Skin epidermis (tissue), 12 donors: Measurements from ENCODE around the gene POPDC2.
"Not testable (repeated sequence)": the region's sequence is repeated elsewhere in the genome, so short reads cannot be mapped to it uniquely, and the experiment has no call there.

Experiments
- H3K27ac ChIP-seq, 21 experiments: fragments of 200-600 bp; sonication (generic) in 11 of 21; one replicate each; pipeline ENCODE4 v1.5.0; 2020; ENCODE audit warnings: mild to moderate bottlenecking in 3 of 21, inconsistent platforms in 2 of 21, moderate library complexity in 2 of 21
- H3K4me3 ChIP-seq, 7 experiments: fragments of 200-600 bp; sonication (generic) in 2 of 7; one replicate each; pipeline ENCODE4 v1.5.0; 2020; ENCODE audit warnings: inconsistent platforms in 2 of 7, mild to moderate bottlenecking in 2 of 7, moderate library complexity in 1 of 7

Gene POPDC2, protein sequence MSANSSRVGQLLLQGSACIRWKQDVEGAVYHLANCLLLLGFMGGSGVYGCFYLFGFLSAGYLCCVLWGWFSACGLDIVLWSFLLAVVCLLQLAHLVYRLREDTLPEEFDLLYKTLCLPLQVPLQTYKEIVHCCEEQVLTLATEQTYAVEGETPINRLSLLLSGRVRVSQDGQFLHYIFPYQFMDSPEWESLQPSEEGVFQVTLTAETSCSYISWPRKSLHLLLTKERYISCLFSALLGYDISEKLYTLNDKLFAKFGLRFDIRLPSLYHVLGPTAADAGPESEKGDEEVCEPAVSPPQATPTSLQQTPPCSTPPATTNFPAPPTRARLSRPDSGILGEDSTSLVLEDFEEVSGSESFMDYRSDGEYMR

DNA sequence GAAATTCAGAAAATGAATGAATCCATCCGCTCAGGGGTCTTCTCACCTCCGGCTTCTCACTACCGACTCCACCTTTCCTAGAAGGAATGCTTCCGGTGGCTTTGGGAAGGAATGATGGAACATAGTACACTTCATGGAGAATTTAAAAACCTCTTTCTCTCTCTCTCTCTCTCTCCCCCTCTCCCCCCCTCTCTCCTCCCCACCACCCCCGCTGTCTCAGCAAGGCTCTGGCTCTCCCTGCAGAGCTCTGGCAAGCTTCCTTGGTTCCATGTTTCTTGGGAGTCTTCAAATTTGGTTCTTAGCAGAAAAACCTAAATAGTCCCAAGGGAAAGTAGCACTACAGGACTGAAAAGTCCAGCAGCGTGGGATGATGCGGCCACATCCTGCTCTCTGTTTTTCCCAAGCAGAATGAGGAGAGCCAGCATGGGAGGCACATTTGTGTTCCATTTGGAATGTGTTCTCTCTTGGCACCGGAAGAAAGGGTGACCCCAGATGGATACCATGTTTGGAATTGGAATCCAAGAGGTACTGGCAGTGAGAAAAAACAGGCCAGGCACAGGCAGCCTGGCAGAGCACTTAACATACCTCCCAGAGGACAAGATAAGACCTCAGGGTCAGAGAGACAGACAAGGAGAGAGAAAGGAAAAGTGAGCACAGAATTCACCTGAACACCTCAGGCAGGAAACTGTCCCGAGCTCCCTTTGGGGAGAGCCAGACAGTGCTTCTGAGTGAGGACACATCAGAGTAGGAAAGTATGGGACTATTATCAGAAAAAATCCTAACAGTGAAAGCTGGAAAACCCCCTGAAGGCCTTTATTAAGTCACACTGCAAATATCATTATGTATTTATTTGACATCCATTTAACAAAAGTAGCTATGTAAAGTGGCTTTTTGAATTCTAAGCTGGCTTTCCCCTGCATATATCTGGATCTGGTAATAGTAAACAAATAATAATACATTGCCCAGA lies at the start of gene POPDC2:
POPDC2 (minus strand) TSS at position 116 of the 967 bp plus-strand sequence. CDS start 166 bp downstream, outside the sequence.
- Histone ChIP-seq H3K4me3 (no peak within 1 kb of the TSS), H3K27ac (peak within 1 kb of the TSS in 9 of 21 experiments; percentile 7 to 67 (median 34))

DNA sequence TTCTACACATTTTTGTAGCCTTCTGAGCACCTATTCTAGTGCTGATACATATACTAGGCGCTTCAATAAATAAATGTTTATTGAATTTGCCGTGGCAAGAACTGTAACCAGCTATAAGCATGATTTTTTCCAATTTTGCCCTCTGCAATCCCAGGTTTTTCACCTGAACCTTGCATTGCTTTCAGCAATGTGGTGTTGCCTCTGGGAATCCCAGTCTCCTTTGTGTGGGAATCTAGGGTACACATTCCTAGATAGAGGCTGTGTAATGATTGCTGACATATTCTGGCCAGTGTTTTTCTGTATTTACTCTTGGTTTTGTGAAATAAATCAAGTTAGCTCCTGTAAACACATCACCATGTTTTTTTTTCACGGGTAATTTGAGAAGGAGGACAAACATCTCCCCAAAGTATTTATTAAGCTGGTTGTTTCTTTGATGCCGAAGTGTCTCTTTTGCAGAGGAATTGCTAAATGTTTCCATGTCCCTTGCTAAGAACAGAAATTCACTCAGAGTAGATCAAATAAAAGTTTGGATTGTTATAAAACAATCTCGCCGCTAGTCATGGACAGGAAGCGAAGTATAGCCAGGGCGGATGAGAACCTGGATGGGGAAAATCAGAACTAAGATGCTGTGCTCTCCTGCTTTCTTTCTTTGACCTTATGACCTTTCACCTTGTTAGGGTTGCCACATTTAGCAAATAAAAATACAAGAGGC lies 43.6 kb upstream of the POPDC2 start:
- no peak overlapping the region for H3K27ac ChIP-seq
- H3K4me3 ChIP-seq = no peak overlapping the region

DNA sequence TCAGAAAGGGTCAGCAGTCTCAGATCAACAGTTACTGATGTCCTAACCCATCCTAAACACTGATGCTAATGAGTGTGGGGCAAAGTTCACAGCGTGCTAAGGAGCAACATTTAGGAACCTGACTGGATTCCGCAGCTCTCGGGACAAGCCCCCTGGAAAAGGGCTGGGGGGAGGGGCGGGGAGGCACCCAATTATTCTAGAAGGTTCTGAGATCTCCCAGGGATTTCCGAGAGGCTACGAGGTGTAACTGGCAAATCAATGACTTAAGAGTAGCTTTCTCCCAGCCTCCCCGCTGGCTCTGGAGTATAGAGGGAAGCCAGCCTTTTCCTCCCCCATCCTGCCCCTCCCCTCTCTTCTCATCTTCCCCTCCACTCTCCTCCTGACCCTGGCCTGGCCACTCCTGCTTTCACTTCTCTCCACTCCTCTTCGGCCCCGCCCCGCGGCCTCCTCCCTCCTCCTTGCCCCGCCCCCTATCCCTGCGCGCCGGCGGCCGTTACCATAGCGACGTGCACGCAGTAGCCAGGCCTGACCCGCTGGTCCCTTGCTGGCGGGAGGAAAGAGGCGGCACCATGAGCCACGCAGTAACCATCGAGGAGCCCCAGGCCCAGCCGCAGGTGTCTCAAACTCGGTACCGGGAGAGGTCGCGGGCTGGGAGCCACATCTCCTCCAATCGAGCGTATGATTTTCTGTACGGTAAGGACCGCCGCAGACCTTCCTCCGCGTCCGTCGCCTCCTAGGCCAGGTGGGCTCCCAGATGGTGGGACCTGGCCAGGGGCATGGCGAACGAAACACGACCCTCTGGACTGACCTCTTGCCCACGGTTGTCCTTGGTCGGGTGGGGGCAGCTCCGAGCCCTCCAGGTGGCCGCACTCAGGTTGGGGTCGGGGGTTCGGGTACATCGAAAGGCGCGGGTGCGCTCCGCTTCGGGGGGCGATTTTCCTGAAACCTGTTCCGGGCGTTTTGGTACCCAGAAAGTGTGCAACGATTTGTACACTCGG lies 42.4 kb upstream of the POPDC2 start, which contains the start of gene CFAP91:
CFAP91 (plus strand) TSS at position 493 of the 998 bp plus-strand sequence; CDS start at position 570, 77 bp downstream.
- peak within 1 kb of the TSS; percentile 31 to 58 (median 47) for H3K4me3 ChIP-seq
- H3K27ac ChIP-seq = peak within 1 kb of the TSS in 4 of 21 experiments; percentile 17 to 67 (median 56)

DNA sequence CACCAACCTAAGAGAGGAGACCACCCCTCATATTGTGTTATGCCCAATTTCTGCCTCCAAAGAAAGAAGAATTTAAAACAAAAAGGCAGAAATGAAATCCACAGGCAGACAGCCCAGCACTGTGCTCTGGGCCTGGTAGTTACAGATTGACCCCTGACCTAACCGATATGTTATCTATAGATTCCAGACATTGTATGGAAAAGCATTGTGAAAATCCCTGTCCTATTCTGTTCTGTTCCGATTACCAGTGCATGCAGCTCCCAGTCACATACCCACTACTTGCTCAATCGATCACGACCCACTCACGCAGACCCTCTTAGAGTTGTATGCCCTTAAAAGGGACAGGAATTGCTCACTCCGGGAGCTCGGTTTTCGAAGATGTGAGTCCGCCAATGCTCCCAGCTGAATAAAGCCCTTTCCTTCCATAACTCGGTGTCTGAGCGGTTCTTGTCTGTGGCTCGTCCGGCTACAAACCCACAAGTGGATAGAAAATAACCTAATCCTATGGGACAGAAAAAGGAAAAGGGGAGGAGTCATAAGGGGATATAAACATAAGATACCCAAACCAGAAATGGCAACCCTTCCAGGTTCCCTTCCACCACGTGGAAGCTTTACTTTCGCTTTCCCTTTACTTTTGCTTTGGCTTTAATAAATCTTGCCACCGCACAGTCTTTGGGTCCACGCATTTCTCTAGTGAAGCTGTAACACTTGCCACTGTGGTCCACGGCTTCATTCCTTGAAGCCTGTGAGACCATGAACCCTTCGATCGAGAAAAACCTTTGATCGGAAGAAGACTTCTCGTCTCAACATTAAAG lies 40.7 kb upstream of the POPDC2 start:
- no peak overlapping the region for H3K4me3 ChIP-seq
- H3K27ac ChIP-seq = peak overlapping the region in 2 of 21 experiments; percentile 45 to 75

DNA sequence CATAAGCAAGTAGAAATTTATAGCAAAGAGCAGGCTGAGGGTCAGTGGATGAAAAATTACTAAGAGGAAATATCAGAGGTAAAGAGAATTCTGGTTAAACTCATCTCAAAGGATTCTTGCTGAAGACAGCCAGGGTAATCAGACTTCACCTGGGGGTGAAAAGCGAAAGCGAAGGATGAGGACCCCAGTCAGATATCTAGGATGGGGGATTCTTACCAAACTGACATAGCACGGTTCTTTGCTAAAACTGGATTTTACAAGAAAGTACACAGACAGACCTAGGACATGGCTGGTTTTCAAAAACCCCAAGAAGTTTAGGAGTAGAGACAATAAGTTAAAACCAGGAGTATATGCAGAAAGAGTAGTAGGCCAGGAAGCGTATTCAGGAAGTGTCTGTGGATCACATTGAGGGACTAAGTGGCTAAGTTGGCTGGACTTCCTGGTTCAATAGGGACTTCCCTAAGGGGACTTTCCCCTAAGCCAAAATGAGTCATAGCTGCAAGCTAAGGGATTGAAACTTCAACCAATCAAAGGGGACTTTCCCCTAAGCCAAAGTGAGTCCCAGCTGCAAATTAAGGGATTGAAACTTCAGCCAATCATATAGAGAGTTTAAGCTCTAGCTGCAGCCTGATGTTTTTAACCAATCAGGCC lies 40.0 kb upstream of the POPDC2 start:
- peak overlapping the region in 3 of 21 experiments; percentile 34 to 75 (median 45) for H3K27ac ChIP-seq
- no peak overlapping the region for H3K4me3 ChIP-seq

DNA sequence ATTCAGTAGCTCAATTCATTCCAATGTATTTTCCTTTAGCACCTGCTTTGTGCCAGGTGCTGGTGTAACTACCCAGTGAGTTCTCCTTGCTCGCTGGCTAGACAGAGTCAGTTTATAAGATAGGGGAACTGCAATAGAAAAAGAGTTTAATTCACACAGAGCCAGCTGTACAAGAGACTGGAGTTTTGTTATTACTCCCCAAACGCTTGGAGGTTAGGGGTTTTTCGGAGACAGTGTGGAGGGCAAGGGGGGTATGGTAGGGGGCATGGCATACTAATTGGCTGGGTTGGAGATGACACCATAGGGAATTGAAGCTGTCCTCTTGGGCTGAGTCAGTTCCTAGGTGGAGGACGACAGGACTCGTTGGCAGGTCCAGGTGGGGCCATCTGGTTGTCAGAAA lies 37.0 kb upstream of the POPDC2 start:
- Histone ChIP-seq H3K27ac (no peak overlapping the region), H3K4me3 (no peak overlapping the region)

DNA sequence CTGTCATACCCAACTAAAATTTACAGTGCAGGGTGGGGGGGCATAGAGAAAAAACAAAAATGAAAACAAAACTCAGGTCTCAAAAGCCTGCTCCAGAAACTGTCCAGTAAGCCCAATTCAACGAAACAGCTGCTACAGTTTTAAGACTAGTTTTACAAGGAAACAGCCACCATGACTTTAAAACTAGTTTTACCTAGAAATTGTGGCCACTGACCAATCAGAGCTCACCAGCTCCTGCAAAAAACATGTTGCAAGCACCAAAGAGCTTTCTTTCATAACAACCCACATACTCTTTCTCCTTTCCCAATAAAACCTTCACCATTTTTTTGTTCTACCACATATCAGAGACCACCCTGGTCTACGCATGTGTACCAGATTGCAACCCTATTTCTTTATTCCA lies 35.1 kb upstream of the POPDC2 start:
- H3K27ac ChIP-seq = no peak overlapping the region
- H3K4me3 ChIP-seq = no peak overlapping the region

DNA sequence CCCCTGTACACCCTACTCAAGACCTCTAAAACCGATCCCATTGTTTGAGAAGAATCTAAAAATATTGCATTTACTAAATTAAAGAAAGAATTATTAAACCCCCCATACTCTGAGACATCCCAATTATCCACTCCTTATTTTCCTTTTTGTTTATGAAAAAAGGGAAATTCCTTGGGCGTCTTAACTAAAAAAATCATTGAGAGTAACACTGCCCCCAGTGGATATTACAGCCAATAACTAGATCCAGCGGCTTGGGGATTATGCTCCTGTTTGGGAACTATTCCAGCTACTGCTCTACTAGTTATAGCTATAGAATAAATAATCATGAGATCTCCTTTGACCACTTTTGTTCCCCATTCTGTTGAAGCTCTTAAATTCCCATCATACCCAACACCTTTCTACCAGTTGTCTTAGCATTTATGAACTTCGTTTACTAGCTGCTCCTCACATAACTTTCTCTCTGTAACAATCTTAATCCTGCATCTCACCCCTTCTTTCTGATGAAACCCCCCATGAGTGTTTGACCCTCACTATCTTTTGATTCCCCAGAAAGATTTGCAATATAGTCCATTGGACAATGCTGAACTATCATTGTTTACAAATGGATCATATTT lies 29.8 kb upstream of the POPDC2 start:
- no peak overlapping the region for H3K27ac ChIP-seq
- H3K4me3 ChIP-seq = no peak overlapping the region

DNA sequence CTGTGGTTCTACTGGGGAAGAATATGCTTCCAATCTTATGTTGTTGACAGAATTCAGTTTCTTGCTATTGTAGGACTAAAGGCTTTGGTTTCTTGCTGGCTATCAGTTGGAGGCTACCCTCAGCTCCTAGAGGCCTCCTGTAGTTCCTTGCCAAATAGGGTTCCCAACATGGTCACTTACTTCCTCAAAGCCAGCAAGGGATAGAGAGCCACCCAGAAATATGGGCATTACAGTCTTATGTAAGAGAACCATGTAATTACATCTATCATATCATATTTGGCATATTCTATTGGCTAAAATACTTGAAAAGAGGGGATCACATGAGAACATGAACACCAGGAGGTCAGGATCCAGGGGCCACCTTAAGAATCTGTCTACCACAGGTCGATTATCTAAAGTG lies 23.0 kb upstream of the POPDC2 start:
- no peak overlapping the region for H3K4me3 ChIP-seq
- no peak overlapping the region for H3K27ac ChIP-seq

DNA sequence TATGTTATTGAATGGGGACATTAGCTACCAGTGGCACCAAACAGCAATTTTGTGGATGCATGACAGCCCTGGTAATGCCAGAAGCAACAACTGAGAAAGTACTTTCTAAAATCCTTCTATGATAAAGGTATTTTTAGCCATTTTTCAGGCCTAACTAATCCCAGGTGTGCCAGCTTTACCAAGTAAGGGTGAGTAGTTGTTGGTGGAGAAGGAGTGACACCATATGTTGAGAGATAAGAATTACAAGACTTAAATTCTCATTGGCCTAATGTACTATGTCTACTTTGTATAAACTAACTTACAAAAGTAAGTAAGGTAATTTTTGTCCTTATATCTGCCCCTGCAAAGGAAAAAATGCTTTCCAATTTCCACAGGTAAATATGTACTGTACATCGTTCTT lies 20.9 kb upstream of the POPDC2 start:
- no peak overlapping the region for H3K4me3 ChIP-seq
- H3K27ac ChIP-seq = no peak overlapping the region

DNA sequence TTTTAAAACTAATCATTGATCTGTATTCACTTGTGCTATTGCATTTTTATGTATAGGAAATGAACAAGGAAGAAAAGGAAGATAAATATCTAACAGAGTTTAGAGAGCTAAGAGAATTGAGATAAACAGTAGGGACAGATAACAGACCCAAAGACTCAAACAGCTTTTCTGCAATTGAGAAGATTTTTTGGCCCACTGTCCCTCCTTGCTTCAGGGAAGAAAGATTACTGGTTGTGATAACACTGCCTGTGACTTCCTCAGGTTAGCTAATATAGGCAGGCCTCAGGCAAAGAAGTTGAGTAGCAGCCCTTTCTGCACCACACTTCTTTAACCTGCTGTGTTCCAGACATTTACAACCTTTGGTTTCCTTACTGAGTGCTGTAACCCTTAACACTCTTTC lies 19.5 kb upstream of the POPDC2 start:
- Histone ChIP-seq H3K4me3 (no peak overlapping the region), H3K27ac (no peak overlapping the region)

DNA sequence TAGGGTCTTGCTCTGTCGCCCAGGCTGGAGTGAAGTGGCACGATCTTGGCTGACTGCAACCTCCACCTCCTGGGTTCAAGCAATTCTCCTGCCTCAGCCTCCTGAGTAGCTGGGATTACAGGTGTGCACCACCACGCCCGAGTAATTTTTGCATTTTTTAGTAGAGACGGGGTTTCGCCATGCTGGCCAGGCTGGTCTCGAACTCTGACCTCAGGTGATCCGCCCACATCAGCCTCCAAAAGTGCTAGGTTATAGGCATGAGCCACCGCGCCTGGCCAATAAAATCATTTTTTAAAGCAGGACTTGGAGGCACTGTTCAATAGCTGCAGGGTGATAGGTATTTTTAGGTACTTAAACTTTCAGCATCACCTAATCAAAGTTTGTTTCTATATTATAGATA lies 17.8 kb upstream of the POPDC2 start:
- H3K27ac ChIP-seq = peak overlapping the region in 6 of 21 experiments; percentile 89 to 93 (median 93)
- H3K4me3 ChIP-seq = not testable (repeated sequence)

DNA sequence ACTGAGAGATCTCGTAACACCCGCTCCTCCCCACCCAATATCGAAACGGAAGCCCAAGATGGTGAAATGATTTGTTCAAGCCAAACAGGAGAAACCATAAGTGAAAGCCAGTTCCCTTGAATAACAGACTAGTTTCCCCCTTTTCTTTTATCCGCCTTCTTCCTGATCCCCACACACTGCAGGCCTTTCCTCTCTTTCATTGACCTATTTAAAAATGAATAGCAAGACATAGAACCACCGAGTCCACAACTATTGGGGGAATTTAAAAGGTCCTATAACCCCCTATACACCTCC lies 17.2 kb upstream of the POPDC2 start:
- H3K4me3 ChIP-seq = peak overlapping the region; percentile 53 to 80 (median 68)
- peak overlapping the region; percentile 37 to 94 (median 92) for H3K27ac ChIP-seq

DNA sequence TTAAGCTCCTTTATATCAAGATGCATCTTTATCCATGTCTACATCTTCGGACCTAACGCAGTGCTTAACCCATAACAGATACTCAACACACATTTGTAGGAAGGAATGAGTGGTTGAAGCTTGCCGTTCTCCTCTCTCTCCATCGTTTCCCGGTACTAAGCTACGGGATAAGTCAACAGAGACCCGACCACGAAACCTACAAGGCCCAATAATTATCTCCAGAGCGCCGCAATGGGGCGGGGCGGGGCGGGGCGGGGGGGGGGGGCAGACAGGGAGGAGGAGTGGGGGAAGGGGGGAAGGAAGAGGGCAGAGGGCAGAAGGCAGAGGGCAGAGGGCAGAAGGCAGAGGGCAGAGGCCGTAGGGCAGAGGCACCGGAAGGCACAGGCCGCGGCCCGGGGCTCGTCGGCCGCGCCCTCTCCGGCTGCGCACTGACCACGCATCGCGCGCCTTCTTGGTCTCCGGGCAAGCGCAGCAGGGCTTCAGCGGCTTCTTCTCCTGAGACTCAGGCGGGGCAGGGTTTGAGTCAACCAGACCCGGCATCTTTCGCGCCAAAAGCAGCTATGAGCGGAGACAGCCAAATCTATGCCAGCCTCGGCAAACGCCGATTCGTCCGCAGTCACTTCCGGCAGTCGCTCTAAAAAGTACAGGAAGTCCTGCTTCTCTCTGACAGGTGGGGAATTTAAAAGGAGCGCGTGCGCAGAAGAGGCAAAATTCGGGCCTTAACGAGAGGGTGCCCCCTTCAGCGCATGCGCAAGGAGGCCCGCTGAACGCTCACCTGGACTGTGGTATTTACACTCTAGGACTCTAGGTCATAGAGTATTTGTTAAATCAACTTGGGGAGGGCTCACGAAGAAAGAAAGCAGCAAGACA lies 16.6 kb upstream of the POPDC2 start, which contains the start of gene COX17:
COX17 (minus strand) TSS at position 636 of the 870 bp plus-strand sequence; CDS start at position 540, 96 bp downstream.
- Histone ChIP-seq H3K27ac (peak within 1 kb of the TSS; percentile 38 to 94 (median 92)), H3K4me3 (peak within 1 kb of the TSS; percentile 53 to 80 (median 68))

DNA sequence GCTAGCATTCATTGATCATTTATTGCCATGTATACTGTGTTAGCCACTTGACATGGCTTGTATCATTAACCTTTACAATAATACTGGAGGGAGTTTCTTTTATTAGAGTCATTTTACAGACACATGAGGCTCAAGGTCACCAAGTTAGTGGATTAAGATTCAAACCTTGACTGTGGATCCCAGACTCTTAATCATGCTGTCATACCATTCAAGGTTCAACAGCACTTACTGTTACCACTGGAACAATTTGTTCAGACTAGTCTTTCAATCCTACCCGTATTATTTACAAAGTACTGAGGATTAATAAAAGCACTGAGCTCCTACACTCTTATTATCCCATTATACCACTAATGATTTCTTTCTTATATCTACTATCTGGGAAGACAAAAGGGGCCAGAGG lies 15.6 kb upstream of the POPDC2 start:
- peak overlapping the region in 18 of 21 experiments; percentile 14 to 94 (median 92) for H3K27ac ChIP-seq

More for the DNA sequence above, 15.6 kb upstream of the POPDC2 start:
- H3K4me3 ChIP-seq = peak overlapping the region in 5 of 7 experiments; percentile 62 to 80 (median 68)
